Fibroblast of pulmonary artery (primary cell): Measurements from ENCODE around the gene ARHGEF10L.

Experiments used
- DNase-seq: peaks from one replicate; pipeline ENCODE4 v3.0.0-alpha.2; 2010; ENCODE audit warnings: low read depth
- H3K4me3 ChIP-seq: replicated peaks from 2 replicates; pipeline ENCODE4 v1.5.1; 2011; ENCODE audit warnings: low read depth, mild to moderate bottlenecking, control low read depth, low read length, moderate library complexity
- CTCF ChIP-seq: IDR thresholded peaks from 2 replicates; pipeline ENCODE4 v1.5.1; 2011; ENCODE audit warnings: mild to moderate bottlenecking, control low read depth, low read length, inconsistent platforms; ENCODE audit errors: missing control alignments

The ARHGEF10L gene

DNA sequence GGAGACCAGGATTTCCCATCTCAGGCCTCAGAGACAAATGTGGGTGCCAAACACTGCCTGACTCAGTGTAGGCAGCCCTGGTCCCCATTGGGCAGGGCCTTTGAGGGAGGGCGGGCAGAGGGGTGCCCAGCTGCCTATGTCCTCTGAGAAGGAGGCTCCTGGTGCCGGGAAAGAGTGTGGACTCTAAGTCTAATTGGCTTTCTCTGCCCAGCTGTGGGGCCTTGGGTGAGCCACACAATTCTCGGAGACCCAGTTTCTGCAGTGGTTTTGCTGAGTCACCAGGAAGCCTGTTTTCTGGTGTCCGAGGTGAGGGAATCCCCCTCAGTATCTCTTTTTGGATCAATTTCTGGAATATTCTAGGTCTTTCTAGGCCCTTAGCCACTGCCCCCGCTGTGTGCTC, 180.4 kb downstream of the ARHGEF10L start:
- peak; percentile 14 for DNase-seq
- no peak for TF ChIP-seq CTCF

GRCh38 chr1:17721444-17721843, 181.9 kb downstream of the ARHGEF10L start:
- no peak for DNase-seq
- H3K4me3 ChIP-seq, result no peak overlapping the region
- no peak for TF ChIP-seq CTCF

More for the DNA sequence above, 180.4 kb downstream of the ARHGEF10L start:
- H3K4me3 ChIP-seq, result no peak overlapping the region

GRCh38 chr1:17723684-17724083, 184.2 kb downstream of the ARHGEF10L start:
- DNase-seq, result no peak
- TF ChIP-seq CTCF, result peak; percentile 3
- H3K4me3 ChIP-seq, result no peak overlapping the region

- DNase-seq, result no peak
- no peak for TF ChIP-seq CTCF
- no peak overlapping the region for H3K4me3 ChIP-seq
Measured at GRCh38 chr1:17724150-17724549, 184.7 kb downstream of the ARHGEF10L start.

DNA sequence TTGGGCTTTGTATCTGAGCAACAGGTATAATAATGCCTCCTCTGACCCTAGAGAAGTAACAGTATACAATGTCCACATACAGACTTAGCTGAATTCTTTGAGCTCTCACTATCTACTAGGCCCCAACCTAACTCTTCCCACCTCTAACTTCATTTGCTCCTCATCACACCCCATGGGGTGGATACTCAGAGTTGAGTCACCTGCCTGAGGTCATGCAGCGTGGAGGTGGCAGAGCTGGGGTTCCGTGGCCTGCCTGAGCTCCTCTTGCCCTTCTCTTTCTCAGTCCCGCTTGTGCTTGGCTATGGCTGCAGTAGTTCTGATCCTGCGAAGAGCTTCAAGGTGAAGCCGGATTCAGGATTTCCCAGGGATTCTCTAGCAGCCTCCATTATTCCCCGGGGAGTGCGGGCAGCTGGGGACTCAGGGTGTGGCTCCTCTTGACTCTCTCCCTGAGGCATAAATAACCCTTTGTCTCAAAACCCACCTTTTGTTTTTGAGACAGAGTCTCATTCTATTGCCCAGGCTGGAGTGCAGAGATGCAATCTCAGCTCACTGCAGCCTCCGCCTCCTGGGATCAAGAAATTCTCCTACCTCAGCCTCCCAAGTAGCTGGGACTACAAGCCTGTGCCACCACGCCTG, 185.7 kb downstream of the ARHGEF10L start:
- DNase-seq, result no peak
- no peak for TF ChIP-seq CTCF
- no peak overlapping the region for H3K4me3 ChIP-seq

GRCh38 chr1:17725811-17726582, 186.5 kb downstream of the ARHGEF10L start:
- no peak for DNase-seq
- no peak overlapping the region for H3K4me3 ChIP-seq
- TF ChIP-seq CTCF, result no peak
